SU-DHL-6 (cell line): ENCODE results near the gene BLMH.

Experiments used
- EZH2phosphoT487 ChIP-seq: fragments of 200-600 bp; sonication (generic), shearing (Covaris generic); conservative IDR thresholded peaks from 2 replicates; pipeline ENCODE4 v1.6.1; 2018; ENCODE audit warnings: mild to moderate bottlenecking, antibody characterized with exemption, low read length, moderate library complexity, mixed read lengths
- TF ChIP-seq, protein P1 (sequence below): fragments of 200-600 bp; sonication (generic); IDR thresholded peaks from one replicate; pipeline ENCODE4 v1.5.1; 2017; ENCODE audit warnings: antibody characterized with exemption, mild to moderate bottlenecking, low read length, moderate library complexity; ENCODE audit not compliant: insufficient read depth, poor library complexity, severe bottlenecking

DNA sequence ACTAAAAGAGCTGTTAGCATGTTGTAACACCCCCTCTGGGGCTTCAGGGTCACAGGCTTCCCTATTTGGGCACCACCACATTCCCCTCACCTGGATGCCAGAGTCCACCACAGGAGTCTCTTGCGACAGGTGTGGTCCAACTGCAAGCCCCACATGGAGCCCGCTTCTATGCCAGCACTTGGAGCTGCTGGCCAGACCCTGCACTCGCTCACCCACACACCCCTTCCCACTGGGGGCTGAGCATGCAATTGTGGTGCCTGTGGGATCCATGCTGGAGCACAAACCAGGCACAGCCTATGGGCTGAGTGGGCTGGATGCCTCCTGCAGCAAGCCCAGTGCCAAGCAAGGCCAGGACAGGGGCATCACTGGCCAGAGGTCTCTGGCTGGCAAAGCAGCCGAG, 6.0 kb upstream of the BLMH start:
- TF ChIP-seq, protein P1, sequence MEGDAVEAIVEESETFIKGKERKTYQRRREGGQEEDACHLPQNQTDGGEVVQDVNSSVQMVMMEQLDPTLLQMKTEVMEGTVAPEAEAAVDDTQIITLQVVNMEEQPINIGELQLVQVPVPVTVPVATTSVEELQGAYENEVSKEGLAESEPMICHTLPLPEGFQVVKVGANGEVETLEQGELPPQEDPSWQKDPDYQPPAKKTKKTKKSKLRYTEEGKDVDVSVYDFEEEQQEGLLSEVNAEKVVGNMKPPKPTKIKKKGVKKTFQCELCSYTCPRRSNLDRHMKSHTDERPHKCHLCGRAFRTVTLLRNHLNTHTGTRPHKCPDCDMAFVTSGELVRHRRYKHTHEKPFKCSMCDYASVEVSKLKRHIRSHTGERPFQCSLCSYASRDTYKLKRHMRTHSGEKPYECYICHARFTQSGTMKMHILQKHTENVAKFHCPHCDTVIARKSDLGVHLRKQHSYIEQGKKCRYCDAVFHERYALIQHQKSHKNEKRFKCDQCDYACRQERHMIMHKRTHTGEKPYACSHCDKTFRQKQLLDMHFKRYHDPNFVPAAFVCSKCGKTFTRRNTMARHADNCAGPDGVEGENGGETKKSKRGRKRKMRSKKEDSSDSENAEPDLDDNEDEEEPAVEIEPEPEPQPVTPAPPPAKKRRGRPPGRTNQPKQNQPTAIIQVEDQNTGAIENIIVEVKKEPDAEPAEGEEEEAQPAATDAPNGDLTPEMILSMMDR = no peak
- no peak for TF ChIP-seq EZH2phosphoT487
